ENCODE results near the gene PSMD5. TPM values are rescaled to one million over a fixed set of nuclear protein-coding genes. Genes with fewer than 3 reads are reported as not detected.

PSMD5 gene
- total RNA-seq, 1 donor from 2014 or later: 54.3 TPM

- H3K4me3 Mint-ChIP-seq (ENCODE audit: unreplicated experiment): no peak overlapping the region
- no peaks in the 10 kb centered on the region for H3K27me3 Mint-ChIP-seq (ENCODE audit: low read depth)
- no peak for DNase-seq (ENCODE audit: low spot score)
- peaks cover 44% of the 10 kb centered on the region for H3K36me3 Mint-ChIP-seq (ENCODE audit: low read depth)
- TF ChIP-seq CTCF (IDR thresholded peaks at IDR 0.05): no peak
- H3K27ac Mint-ChIP-seq (ENCODE audit: unreplicated experiment): no peak overlapping the region
- no peaks in the 10 kb centered on the region for H3K9me3 Mint-ChIP-seq (ENCODE audit: low read depth)
- no peaks in the 10 kb centered on the region for H3K4me1 Mint-ChIP-seq (ENCODE audit: low read depth)
These were observed 12.6 kb downstream of the PSMD5 start for GRCh38 chr9:120830151-120830550.

GRCh38 chr9:120829650-120830049, 13.1 kb downstream of the PSMD5 start:
- H3K4me1 Mint-ChIP-seq (ENCODE audit: low read depth): no peaks in the 10 kb centered on the region
- no peak overlapping the region for H3K4me3 Mint-ChIP-seq (ENCODE audit: unreplicated experiment)
- DNase-seq (ENCODE audit: low spot score): no peak
- H3K27me3 Mint-ChIP-seq (ENCODE audit: low read depth): no peaks in the 10 kb centered on the region
- TF ChIP-seq CTCF (IDR thresholded peaks at IDR 0.05): no peak
- H3K9me3 Mint-ChIP-seq (ENCODE audit: low read depth): no peaks in the 10 kb centered on the region
- H3K27ac Mint-ChIP-seq (ENCODE audit: unreplicated experiment): no peak overlapping the region
- H3K36me3 Mint-ChIP-seq (ENCODE audit: low read depth): peaks cover 46% of the 10 kb centered on the region

- Mint-ChIP-seq H3K9me3 (ENCODE audit: low read depth) (no peaks in the 10 kb centered on the region), H3K4me3 (ENCODE audit: unreplicated experiment) (no peak overlapping the region), H3K27me3 (ENCODE audit: low read depth) (no peaks in the 10 kb centered on the region), H3K27ac (ENCODE audit: unreplicated experiment) (no peak overlapping the region), H3K36me3 (ENCODE audit: low read depth) (peaks cover 50% of the 10 kb centered on the region), H3K4me1 (ENCODE audit: low read depth) (no peaks in the 10 kb centered on the region)
- no peak for DNase-seq (ENCODE audit: low spot score)
- TF ChIP-seq CTCF (IDR thresholded peaks at IDR 0.05): no peak
These were observed 22.6 kb downstream of the PSMD5 start for GRCh38 chr9:120820095-120820494.

- H3K4me1 Mint-ChIP-seq (ENCODE audit: low read depth): no peaks in the 10 kb centered on the region
- peaks cover 41% of the 10 kb centered on the region for H3K36me3 Mint-ChIP-seq (ENCODE audit: low read depth)
These were observed 24.1 kb downstream of the PSMD5 start for GRCh38 chr9:120818595-120818994.

GRCh38 chr9:120815075-120815474, 27.6 kb downstream of the PSMD5 start:
- Mint-ChIP-seq H3K9me3 (ENCODE audit: low read depth) (peaks cover 3% of the 10 kb centered on the region), H3K27me3 (ENCODE audit: low read depth) (no peaks in the 10 kb centered on the region), H3K27ac (ENCODE audit: unreplicated experiment) (no peak overlapping the region), H3K4me3 (ENCODE audit: unreplicated experiment) (no peak overlapping the region), H3K4me1 (ENCODE audit: low read depth) (no peaks in the 10 kb centered on the region), H3K36me3 (ENCODE audit: low read depth) (peaks cover 28% of the 10 kb centered on the region)
- DNase-seq (ENCODE audit: low spot score): no peak
- no peak for TF ChIP-seq CTCF (IDR thresholded peaks at IDR 0.05)

More at GRCh38 chr9:120818595-120818994, 24.1 kb downstream of the PSMD5 start:
- no peak for DNase-seq (ENCODE audit: low spot score)
- H3K27me3 Mint-ChIP-seq (ENCODE audit: low read depth): no peaks in the 10 kb centered on the region
- H3K4me3 Mint-ChIP-seq (ENCODE audit: unreplicated experiment): no peak overlapping the region
- no peaks in the 10 kb centered on the region for H3K9me3 Mint-ChIP-seq (ENCODE audit: low read depth)
- H3K27ac Mint-ChIP-seq (ENCODE audit: unreplicated experiment): no peak overlapping the region
- no peak for TF ChIP-seq CTCF (IDR thresholded peaks at IDR 0.05)

Data from chondrocyte (in vitro differentiated cells).